Rectal smooth muscle tissue (tissue), 1 donor: ENCODE measurements around the gene PHF23.
A peak's percentile ranks its signal among the peaks of the same experiment; 100 is the strongest.
"Not testable (repeated sequence)": the region's sequence is repeated elsewhere in the genome, so short reads cannot be mapped to it uniquely, and the experiment has no call there.

Experiments used
- H3K27ac ChIP-seq: one replicate; pipeline ENCODE4 v1.7.0; 2013; ENCODE audit warnings: low read depth, low read length, inconsistent platforms
- H3K27me3 ChIP-seq: one replicate; pipeline ENCODE4 v1.7.0; 2013; ENCODE audit warnings: low read length; ENCODE audit not compliant: control insufficient read depth, insufficient read depth
- H3K36me3 ChIP-seq: one replicate; pipeline ENCODE4 v1.7.0; 2013; ENCODE audit warnings: low read length; ENCODE audit not compliant: control insufficient read depth, insufficient read depth
- H3K4me1 ChIP-seq: one replicate; pipeline ENCODE4 v1.7.0; 2013; ENCODE audit warnings: low read length; ENCODE audit not compliant: control insufficient read depth, insufficient read depth
- H3K4me3 ChIP-seq: one replicate; pipeline ENCODE4 v1.7.0; 2013; ENCODE audit warnings: low read length
- H3K9ac ChIP-seq: one replicate; pipeline ENCODE4 v1.7.0; 2013; ENCODE audit warnings: low read length

Gene PHF23

GRCh38 chr17:7252176-7253043 lies 13.2 kb upstream of the PHF23 start, which contains the start of gene ELP5:
ELP5 (plus strand) TSS chr17:7252215; CDS start chr17:7252551, 336 bp downstream.
- Histone ChIP-seq H3K4me3 (peak within 1 kb of the TSS; percentile 85), H3K9ac (peak within 1 kb of the TSS; percentile 92), H3K36me3 (peaks cover 14% of the 10 kb centered on the region), H3K27ac (peak within 1 kb of the TSS; percentile 100), H3K27me3 (no peaks in the 10 kb centered on the region), H3K4me1 (peaks cover 15% of the 10 kb centered on the region)

GRCh38 chr17:7251661-7252175 lies 12.5 kb upstream of the PHF23 start, which contains the start of gene CTDNEP1:
CTDNEP1 (minus strand) TSS chr17:7251734; CDS start chr17:7251296, 438 bp downstream.
- no peaks in the 10 kb centered on the region for H3K27me3 ChIP-seq
- peak within 1 kb of the TSS; percentile 92 for H3K9ac ChIP-seq
- peaks cover 15% of the 10 kb centered on the region for H3K4me1 ChIP-seq
- peaks cover 11% of the 10 kb centered on the region for H3K36me3 ChIP-seq
- H3K27ac ChIP-seq = peak within 1 kb of the TSS; percentile 100
- peak within 1 kb of the TSS; percentile 85 for H3K4me3 ChIP-seq

DNA sequence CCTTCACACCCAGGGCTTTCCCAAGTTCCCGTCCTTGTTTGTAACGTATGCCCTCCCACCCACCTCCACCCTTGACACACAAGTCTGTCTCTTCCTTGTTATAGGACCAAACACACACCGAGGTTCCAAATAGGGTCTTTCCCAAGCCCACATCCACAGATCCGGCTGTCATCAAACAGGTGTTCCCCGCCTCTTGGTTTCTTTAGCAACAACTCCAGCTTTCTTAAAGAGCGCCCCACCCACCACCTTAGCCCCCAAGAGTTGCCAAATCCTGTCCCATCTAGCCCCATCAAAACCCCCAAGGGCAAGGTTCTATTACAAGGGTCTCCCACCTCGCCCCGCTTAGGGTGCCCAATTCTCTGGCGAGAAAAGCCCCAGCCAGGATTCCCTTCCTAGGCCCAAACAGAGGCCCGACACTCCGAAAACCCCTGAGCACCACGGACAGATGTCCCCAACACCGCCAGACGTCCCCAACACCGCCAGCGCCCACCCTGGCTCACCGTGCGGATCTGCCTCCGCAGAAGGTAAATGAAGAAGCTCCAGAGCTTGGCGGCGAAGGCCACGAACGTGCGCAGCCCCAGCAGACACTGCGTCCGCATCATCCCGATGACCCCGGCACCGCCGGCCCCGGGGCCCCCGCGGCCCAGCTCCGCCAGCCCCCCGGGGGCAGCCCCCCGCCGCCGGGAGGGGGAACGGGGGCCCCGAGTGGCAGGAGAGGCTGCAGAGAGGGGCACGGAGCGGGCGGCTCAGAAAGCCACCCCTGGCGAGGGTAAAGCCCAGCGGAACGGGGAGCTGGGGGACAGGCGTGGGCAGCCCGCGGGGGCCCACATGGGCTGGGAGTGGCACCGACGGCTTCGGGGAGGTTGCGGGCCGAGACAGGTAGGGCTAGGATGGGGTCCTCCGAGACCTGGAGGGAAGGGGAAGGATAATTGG lies 11.7 kb upstream of the PHF23 start:
- Histone ChIP-seq H3K36me3 (peaks cover 13% of the 10 kb centered on the region), H3K27ac (peak overlapping the region; percentile 100), H3K4me1 (peaks cover 15% of the 10 kb centered on the region), H3K9ac (peak overlapping the region; percentile 83), H3K4me3 (peak overlapping the region; percentile 83), H3K27me3 (no peaks in the 10 kb centered on the region)

- peak overlapping the region; percentile 83 for H3K4me3 ChIP-seq
- no peak overlapping the region for H3K27ac ChIP-seq
- peaks cover 15% of the 10 kb centered on the region for H3K4me1 ChIP-seq
- peaks cover 16% of the 10 kb centered on the region for H3K36me3 ChIP-seq
- H3K9ac ChIP-seq = no peak overlapping the region
- no peaks in the 10 kb centered on the region for H3K27me3 ChIP-seq
Observed at GRCh38 chr17:7249830-7250229, 10.6 kb upstream of the PHF23 start.

- H3K27ac ChIP-seq = no peak overlapping the region
- H3K4me3 ChIP-seq = peak overlapping the region; percentile 30
- H3K27me3 ChIP-seq = no peaks in the 10 kb centered on the region
- peaks cover 15% of the 10 kb centered on the region for H3K4me1 ChIP-seq
- H3K9ac ChIP-seq = no peak overlapping the region
- H3K36me3 ChIP-seq = peaks cover 15% of the 10 kb centered on the region
Observed at GRCh38 chr17:7249214-7249613, 10.0 kb upstream of the PHF23 start.

DNA sequence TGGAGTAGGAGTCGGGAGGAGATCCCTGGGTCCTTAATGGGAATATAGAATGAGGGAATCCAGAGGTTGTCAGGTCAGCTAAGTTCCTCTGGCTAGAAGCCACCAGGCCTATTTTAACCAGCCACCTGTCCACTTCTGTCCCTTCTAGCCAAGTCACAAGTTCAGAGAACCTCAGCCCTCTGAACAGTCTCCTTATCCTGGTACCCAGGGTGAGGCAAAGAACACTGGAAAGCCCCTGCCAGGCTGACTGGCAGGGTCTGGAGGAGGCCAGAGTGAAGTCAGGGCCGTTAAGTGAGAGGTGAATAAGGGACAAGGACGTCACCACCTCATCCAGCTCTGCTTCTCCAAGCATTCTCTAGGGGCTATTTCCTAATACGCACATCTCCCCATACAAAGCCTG lies 9.5 kb upstream of the PHF23 start:
- Histone ChIP-seq H3K9ac (no peak overlapping the region), H3K4me1 (peaks cover 15% of the 10 kb centered on the region), H3K27ac (no peak overlapping the region), H3K27me3 (no peaks in the 10 kb centered on the region), H3K4me3 (no peak overlapping the region), H3K36me3 (peaks cover 18% of the 10 kb centered on the region)

DNA sequence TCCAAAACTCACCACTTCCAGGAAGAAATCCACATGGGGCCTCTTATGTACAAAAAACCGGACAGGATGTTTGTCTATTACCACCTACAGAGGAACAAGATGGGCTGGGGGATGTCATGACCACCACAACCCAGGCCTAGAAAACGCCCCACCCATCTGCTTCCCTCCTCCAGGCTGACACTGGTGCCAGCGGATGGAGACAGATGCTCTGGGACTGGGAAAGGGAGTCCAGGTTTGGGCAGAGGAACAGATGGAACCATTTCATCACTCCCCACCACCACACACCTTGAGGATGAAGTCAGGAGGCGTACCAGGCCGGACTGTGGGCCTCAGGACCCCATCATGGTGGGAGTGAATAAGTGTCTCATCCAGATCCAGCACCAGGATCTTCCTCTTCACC lies 7.5 kb upstream of the PHF23 start:
- no peaks in the 10 kb centered on the region for H3K27me3 ChIP-seq
- H3K4me1 ChIP-seq = peaks cover 6% of the 10 kb centered on the region
- H3K27ac ChIP-seq = no peak overlapping the region
- H3K36me3 ChIP-seq = peaks cover 18% of the 10 kb centered on the region
- no peak overlapping the region for H3K9ac ChIP-seq
- H3K4me3 ChIP-seq = no peak overlapping the region

GRCh38 chr17:7243838-7244237 lies 4.6 kb upstream of the PHF23 start:
- Histone ChIP-seq H3K4me1 (peaks cover 11% of the 10 kb centered on the region), H3K36me3 (peaks cover 25% of the 10 kb centered on the region)
- H3K4me3 ChIP-seq, H3K27ac ChIP-seq, H3K27me3 ChIP-seq, H3K9ac ChIP-seq: not testable (repeated sequence)

DNA sequence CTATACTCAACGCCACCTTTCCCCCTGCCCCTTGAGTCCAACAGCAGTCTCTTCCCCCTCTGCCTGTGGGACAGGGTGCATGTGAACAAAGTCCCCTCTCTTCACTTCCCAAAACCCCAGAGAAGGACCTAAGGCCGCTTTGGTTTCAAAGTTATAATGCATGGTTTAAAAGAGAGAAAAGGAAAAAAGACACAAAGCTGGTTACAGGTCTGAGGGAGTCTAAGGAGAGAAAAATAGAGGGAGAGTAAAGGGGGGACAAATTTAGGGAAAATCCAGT lies 4.1 kb upstream of the PHF23 start:
- peaks cover 25% of the 10 kb centered on the region for H3K36me3 ChIP-seq

DNA sequence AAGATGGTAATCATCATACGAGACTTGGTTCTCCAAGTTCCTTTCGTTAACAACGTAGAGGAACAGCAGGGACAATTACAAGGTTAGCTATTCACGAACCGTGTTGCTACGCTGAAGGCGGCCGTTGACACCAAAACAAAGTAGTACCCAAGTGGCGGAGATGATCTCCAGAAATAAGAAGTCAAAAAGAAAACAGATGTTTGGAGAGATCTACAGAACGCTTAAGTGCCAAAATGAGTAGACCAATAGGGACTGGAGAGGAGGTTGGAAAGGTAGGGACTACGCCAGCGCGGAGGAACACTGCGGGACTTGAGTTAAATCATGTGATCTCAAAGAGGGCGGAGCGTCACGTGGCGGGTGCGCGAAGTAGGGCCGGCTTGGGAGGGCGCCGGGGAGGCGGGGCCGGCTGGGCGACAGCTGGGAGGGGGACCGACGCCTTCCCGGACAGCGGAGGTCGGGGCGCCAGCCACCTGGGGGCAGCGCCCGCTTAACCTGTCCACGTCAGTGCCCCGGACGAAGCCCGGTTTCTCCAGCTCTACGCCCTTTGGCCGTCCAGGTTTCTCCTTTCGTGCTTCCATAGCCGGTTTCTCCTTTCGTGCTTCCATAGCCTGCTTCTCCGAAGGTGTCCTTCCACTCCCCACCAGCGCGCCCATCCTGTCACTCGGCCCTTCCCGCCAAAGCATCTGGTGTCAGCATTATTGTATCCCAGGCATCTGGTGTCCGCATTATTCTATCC lies 3.6 kb upstream of the PHF23 start:
- Histone ChIP-seq H3K4me3 (peak overlapping the region; percentile 84), H3K27ac (peak overlapping the region; percentile 98), H3K9ac (peak overlapping the region; percentile 88), H3K27me3 (no peaks in the 10 kb centered on the region), H3K36me3 (peaks cover 25% of the 10 kb centered on the region), H3K4me1 (peaks cover 11% of the 10 kb centered on the region)

More for the DNA sequence above, 4.1 kb upstream of the PHF23 start:
- H3K27ac ChIP-seq = peak overlapping the region; percentile 98
- H3K9ac ChIP-seq = peak overlapping the region; percentile 58
- H3K4me3 ChIP-seq = peak overlapping the region; percentile 84
- H3K4me1 ChIP-seq = peaks cover 11% of the 10 kb centered on the region
- H3K27me3 ChIP-seq = no peaks in the 10 kb centered on the region

- peaks cover 15% of the 10 kb centered on the region for H3K4me1 ChIP-seq
- no peaks in the 10 kb centered on the region for H3K27me3 ChIP-seq
- H3K36me3 ChIP-seq = peaks cover 25% of the 10 kb centered on the region
- peak within 1 kb of the TSS; percentile 84 for H3K4me3 ChIP-seq
- H3K9ac ChIP-seq = peak within 1 kb of the TSS; percentile 88
- H3K27ac ChIP-seq = peak within 1 kb of the TSS; percentile 98
Observed at GRCh38 chr17:7241783-7242716, 2.8 kb upstream of the PHF23 start, which contains the start of gene GABARAP. GABARAP (minus strand) TSS chr17:7242449; CDS start chr17:7242330, 119 bp downstream.
